GM06990 (cell line): Measurements from ENCODE around the gene SLC44A5.

Experiments used
- DNase-seq: peaks from one replicate; pipeline ENCODE4 v3.0.0-alpha.2; 2011; ENCODE audit not compliant: insufficient read length; ENCODE audit errors: extremely low read depth
- H3K27me3 ChIP-seq: replicated peaks from 2 replicates; pipeline ENCODE4 v1.6.0; 2011; ENCODE audit warnings: low read length; ENCODE audit not compliant: control insufficient read depth, insufficient read depth
- H3K36me3 ChIP-seq: 2 replicates; pipeline ENCODE4 v1.5.1; 2011; ENCODE audit warnings: low read length; ENCODE audit not compliant: control insufficient read depth, insufficient read depth
- H3K4me3 ChIP-seq: replicated peaks from 2 replicates; pipeline ENCODE4 v1.5.1; 2011; ENCODE audit warnings: low read depth, mild to moderate bottlenecking, control low read depth, low read length
- TF ChIP-seq, protein P1 (sequence below): IDR thresholded peaks from 2 replicates; pipeline ENCODE4 v1.5.1; 2011; ENCODE audit warnings: low read length, control low read depth, mild to moderate bottlenecking, inconsistent platforms; ENCODE audit not compliant: insufficient read depth, poor library complexity, severe bottlenecking

Gene SLC44A5

DNA sequence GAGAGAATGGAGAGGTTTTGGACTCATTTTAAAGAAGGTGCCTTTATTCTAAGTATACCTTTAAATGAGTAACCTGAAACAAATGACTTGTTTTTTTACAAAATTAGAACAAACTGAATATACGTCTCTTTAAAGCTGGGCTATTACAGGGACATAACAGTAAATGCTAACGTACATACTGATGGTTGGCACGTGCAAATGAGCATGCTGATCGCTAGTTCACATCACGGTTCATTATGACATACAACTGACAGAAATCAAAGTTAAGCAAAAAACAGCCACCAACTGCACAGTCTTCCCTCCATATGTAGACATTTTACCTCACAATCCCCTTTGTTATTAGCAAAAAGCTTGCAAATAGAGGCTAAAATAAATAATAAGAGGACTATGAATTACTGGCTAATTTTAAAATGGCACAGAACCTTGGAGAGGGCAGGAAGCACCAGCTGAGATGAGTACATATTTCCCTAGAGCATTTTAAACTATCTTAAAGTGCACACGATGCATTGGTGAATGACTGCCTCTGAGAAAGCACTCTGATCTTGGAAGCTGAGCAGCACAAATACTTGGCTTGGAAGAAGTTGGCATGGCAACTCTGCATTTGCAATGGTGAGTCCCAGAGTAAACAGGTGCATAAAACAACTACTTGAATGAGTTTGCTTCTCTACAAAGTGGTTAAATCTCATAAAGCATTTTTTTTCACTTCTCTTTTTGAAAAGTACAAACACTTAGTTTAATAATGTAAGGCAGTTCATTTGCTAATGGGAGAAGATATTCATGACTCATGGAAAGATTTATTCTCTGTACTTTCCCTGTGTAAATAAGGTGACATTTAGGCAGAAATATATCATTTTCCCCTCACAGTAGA is 272.1 kb downstream of the SLC44A5 start:
- Histone ChIP-seq H3K4me3 (no peak overlapping the region), H3K27me3 (no peaks in the 10 kb centered on the region), H3K36me3 (no peaks in the 10 kb centered on the region)
- DNase-seq = peak; percentile 69
- TF ChIP-seq, protein P1, sequence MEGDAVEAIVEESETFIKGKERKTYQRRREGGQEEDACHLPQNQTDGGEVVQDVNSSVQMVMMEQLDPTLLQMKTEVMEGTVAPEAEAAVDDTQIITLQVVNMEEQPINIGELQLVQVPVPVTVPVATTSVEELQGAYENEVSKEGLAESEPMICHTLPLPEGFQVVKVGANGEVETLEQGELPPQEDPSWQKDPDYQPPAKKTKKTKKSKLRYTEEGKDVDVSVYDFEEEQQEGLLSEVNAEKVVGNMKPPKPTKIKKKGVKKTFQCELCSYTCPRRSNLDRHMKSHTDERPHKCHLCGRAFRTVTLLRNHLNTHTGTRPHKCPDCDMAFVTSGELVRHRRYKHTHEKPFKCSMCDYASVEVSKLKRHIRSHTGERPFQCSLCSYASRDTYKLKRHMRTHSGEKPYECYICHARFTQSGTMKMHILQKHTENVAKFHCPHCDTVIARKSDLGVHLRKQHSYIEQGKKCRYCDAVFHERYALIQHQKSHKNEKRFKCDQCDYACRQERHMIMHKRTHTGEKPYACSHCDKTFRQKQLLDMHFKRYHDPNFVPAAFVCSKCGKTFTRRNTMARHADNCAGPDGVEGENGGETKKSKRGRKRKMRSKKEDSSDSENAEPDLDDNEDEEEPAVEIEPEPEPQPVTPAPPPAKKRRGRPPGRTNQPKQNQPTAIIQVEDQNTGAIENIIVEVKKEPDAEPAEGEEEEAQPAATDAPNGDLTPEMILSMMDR = no peak

DNA sequence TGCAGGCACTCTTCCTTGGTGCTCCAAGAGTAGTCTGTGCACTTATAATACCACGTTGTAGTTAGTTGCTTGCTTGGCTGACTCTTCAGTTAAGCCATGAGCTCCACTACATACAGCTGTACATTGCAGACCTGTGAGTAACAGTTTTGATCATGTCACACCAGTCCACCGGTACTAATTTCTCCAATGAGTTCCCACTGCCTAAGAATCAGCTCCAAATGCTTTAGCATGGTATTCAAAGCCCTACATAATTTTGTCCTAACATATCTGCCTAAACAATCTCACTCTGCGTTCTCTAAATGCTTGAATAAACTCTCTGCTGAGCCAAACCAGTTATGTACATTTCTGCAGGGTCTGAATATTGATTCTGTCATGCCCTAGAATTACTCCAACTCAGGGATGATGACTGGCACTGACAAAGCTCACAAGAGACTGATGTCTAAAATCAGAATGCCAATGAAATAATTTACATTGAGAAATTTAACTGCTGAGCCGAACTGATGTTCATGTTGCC is 276.0 kb downstream of the SLC44A5 start:
- DNase-seq = no peak
- Histone ChIP-seq H3K36me3 (no peaks in the 10 kb centered on the region), H3K27me3 (no peaks in the 10 kb centered on the region), H3K4me3 (no peak overlapping the region)
- TF ChIP-seq, protein P1 = no peak

DNA sequence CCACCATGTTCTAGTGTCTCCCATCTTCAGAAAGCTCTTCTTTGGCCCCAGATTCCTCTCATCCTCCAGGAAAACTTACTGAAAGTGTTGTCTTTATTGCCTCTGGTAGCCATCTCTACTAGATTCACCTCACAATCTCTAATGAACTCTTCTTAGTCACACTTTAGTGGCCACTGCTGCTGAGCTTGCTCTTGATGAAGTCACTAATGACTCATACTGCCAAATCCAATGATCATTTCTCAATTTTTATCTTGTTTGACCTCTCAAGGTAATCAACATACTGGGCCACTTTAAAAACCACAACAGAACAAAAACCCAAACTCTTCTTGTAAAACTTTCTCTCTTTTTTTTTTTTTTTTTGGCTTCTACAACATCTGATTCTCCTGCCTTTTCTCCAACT is 280.3 kb downstream of the SLC44A5 start:
- DNase-seq = no peak
- H3K4me3 ChIP-seq = no peak overlapping the region
- no peaks in the 10 kb centered on the region for H3K27me3 ChIP-seq
- H3K36me3 ChIP-seq = no peaks in the 10 kb centered on the region
- TF ChIP-seq, protein P1 = no peak

DNA sequence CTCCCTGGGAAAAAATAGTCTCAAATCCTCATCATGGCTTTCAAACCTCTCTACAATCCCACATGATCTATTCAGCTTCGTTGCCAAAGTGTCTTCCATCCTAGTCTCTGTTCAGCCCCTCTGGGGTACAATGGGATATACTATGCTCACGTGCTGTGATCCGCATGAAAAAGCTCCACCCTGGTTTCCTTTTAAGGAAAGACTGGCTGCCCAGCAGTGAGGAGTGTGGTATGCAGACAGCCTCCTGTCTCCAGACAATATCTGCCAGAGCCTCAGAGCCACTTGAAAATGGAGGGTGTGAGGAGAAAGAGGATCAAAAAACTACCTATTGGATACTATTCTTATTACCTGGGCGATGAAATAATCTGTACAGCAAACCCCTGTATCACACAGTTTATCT is 282.2 kb downstream of the SLC44A5 start:
- H3K27me3 ChIP-seq = no peaks in the 10 kb centered on the region
- no peak for DNase-seq
- TF ChIP-seq, protein P1 = no peak
- H3K4me3 ChIP-seq = no peak overlapping the region
- no peaks in the 10 kb centered on the region for H3K36me3 ChIP-seq

DNA sequence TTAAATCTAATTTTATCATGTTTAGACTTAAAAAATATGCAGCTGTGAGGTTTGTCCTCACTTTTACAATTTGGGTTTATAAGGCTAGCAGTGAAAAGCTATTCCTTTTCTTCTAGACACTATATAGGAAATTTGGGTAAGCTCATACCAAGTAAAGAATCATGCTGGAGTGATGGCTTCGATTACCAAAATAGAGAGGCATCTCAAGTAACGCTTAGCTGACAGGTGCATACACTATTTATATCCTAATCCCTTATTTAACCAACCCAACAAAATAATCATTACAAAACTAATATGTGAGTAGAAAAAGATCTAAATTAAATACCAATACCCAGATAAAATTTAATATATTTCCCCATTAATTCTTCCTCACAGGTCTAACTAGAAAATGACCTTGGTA is 283.5 kb downstream of the SLC44A5 start:
- H3K36me3 ChIP-seq = no peaks in the 10 kb centered on the region
- no peak for DNase-seq
- TF ChIP-seq, protein P1 = no peak
- H3K27me3 ChIP-seq = no peaks in the 10 kb centered on the region
- no peak overlapping the region for H3K4me3 ChIP-seq

DNA sequence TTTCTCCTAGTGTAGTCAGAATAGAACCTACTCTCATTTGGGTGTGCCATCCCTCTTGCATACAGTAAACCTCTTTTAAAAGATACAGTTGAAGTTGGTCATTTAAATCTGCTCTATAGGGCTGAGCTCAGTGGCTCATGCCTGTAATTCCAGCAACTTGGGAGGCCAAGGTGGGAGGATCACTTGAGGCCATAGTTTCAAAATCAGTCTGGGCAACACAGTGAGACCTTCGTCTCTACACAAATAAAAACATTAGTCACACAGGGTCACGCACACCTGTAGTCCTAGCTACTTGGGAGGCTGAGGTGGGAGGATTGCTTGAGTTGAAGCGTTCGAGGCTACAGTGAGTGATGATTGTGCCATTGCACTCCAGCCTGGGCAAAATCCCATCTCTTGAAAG is 292.9 kb downstream of the SLC44A5 start:
- TF ChIP-seq, protein P1 = no peak
- Histone ChIP-seq H3K4me3 (no peak overlapping the region), H3K36me3 (no peaks in the 10 kb centered on the region), H3K27me3 (no peaks in the 10 kb centered on the region)
- no peak for DNase-seq
